K562 (cell line): ENCODE data around the gene CACNG7. TPM values are rescaled to one million over a fixed set of nuclear protein-coding genes. Genes with fewer than 3 reads are reported as not detected.

Experiments
- E2F6 ChIP-seq, 2 experiments: IDR thresholded peaks; 2 replicates each; pipeline ENCODE4 v1.6.1; 2011; ENCODE audit warnings: borderline replicate concordance in 1 of 2, control low read depth in 1 of 2, low read depth in 1 of 2, low read length in 1 of 2, mild to moderate bottlenecking in 1 of 2, mixed read lengths in 1 of 2, moderate library complexity in 1 of 2; ENCODE audit not compliant: insufficient read depth in 1 of 2, insufficient read length in 1 of 2, poor library complexity in 1 of 2, severe bottlenecking in 1 of 2; ENCODE audit errors: extremely low read depth in 1 of 2
- ETS1 ChIP-seq: conservative IDR thresholded peaks from 2 replicates; pipeline ENCODE4 v1.6.1; 2011; ENCODE audit warnings: low read depth, mild to moderate bottlenecking, low read length; ENCODE audit not compliant: control insufficient read depth
- HDAC6 ChIP-seq: IDR thresholded peaks from 2 replicates; pipeline ENCODE4 v1.6.1; 2012; ENCODE audit warnings: low read depth, mild to moderate bottlenecking, control low read depth, inconsistent platforms, low read length, moderate library complexity
- MBD2 ChIP-seq: sonication (generic); IDR thresholded peaks from 2 replicates; pipeline ENCODE4 v1.6.1; 2016; ENCODE audit warnings: low read depth, borderline replicate concordance
- NCOA1 ChIP-seq: fragments of 450-650 bp; IDR thresholded peaks from 2 replicates; pipeline ENCODE4 v1.6.1; 2016; ENCODE audit warnings: low read depth
- PBX2 ChIP-seq, 2 experiments: IDR thresholded peaks in 1 of 2; conservative IDR thresholded peaks in 1 of 2; 2 replicates each; pipeline ENCODE4 v1.6.1; 2016; ENCODE audit warnings: low read depth in 2 of 2, mild to moderate bottlenecking in 1 of 2, missing compliant biosample characterization in 1 of 2, missing genetic modification characterization in 1 of 2, moderate library complexity in 1 of 2
- PTTG1 ChIP-seq: fragments of 450-650 bp; IDR thresholded peaks from 2 replicates; pipeline ENCODE4 v1.6.1; 2016; ENCODE audit warnings: low read depth, mild to moderate bottlenecking, missing genetic modification characterization, missing compliant biosample characterization
- RCOR1 ChIP-seq, 2 experiments: IDR thresholded peaks; 2 replicates each; pipeline ENCODE4 v1.6.1; 2012; ENCODE audit warnings: low read depth in 2 of 2, low read length in 2 of 2, borderline replicate concordance in 1 of 2, improper control_type of control experiment in 1 of 2
- TEAD1 ChIP-seq, 2 experiments: fragments of 450-650 bp in 1 of 2; sonication (generic) in 1 of 2; formaldehyde crosslinking; IDR thresholded peaks; 2 replicates each; pipeline versions ENCODE4 v1.4.0 to v1.8.0; 2020 to 2022; ENCODE audit warnings: mild to moderate bottlenecking in 2 of 2, missing genetic modification reagents in 1 of 2
- XRCC4 ChIP-seq: IDR thresholded peaks from one replicate; pipeline ENCODE4 v1.6.1; 2011; ENCODE audit not compliant: insufficient read depth, insufficient read length; ENCODE audit errors: extremely low read depth
- YBX1 ChIP-seq: fragments of 450-650 bp; IDR thresholded peaks from 2 replicates; pipeline ENCODE4 v1.7.1; 2016; ENCODE audit warnings: mild to moderate bottlenecking
- ZNF280A ChIP-seq: fragments of 450-650 bp; IDR thresholded peaks from 2 replicates; pipeline ENCODE4 v1.6.1; 2018; ENCODE audit warnings: mild to moderate bottlenecking, low read depth; ENCODE audit not compliant: partially characterized antibody
- ZNF395 ChIP-seq: fragments of 200-800 bp; sonication (Bioruptor generic); IDR thresholded peaks from 2 replicates; pipeline ENCODE4 v1.6.1; 2017; ENCODE audit warnings: missing genetic modification characterization, missing compliant biosample characterization
- ZNF444 ChIP-seq: fragments of 250-450 bp; sonication (Bioruptor Pico); IDR thresholded peaks from 2 replicates; pipeline ENCODE4 v1.4.0; 2020; ENCODE audit warnings: mild to moderate bottlenecking, moderate library complexity
- ZNF445 ChIP-seq: fragments of 250-450 bp; sonication (Bioruptor Pico); IDR thresholded peaks from 2 replicates; pipeline ENCODE4 v1.4.0; 2020; ENCODE audit warnings: low read depth, mild to moderate bottlenecking, moderate library complexity
- polyA plus RNA-seq, 8 experiments: library from polyadenylated mRNA; depleted of rRNA in 4 of 8; stranded (reverse) in 5 of 8; unstranded in 3 of 8; fragments of >200 nt; fragmentation: Nextera tagmentation in 2 of 8; fragmentation: Illumina TruSeq in 1 of 8; extraction: Ambion mirVana in 2 of 8; extraction: Trizol in 1 of 8; gene quantifications; 2 replicates each; pipeline versions ENCODE4 v1.2.1 to v1.2.3, GENCODE V29; 2011 to 2014; ENCODE audit warnings: inconsistent platforms in 1 of 8, missing spikeins in 1 of 8
- total RNA-seq, 7 experiments: library from RNA; depleted of rRNA in 6 of 7; stranded (reverse); fragments of >200 nt in 6 of 7; fragmentation: Illumina TruSeq in 2 of 7; extraction: Trizol in 2 of 7; gene quantifications; 2 replicates each; pipeline versions ENCODE4 v1.2.1 to v1.2.3, GENCODE V29; 2011 to 2021; ENCODE audit warnings: low replicate concordance in 1 of 7

The CACNG7 gene
- total and polyA plus RNA-seq, 9 of the 15 experiments (the other 6 are each of a cell fraction or from before 2014, with no cell fraction given), result not detected

- TF ChIP-seq PBX2 (CRISPR knock-in tag; IDR thresholded peaks at IDR 0.05; ENCODE audit: low read depth) (no peak), PBX2 (tag; conservative IDR thresholded peaks at IDR 0.05; ENCODE audit: low read depth) (no peak), ZNF445 (CRISPR knock-in tag) (no peak), PTTG1 (no peak), E2F6 (IDR thresholded peaks at IDR 0.05; ENCODE audit: borderline replicate concordance in 1 of 2, extremely low read depth in 1 of 2, insufficient read depth in 1 of 2, insufficient read length in 1 of 2, low read depth in 1 of 2, low read length in 1 of 2, poor library complexity in 1 of 2, severe bottlenecking in 1 of 2) (no peak), ZNF280A (no peak), HDAC6 (no peak), MBD2 (peak; percentile 63; the same call in 1 of the 2 replicates), TEAD1 (CRISPR knock-in tag; IDR thresholded peaks at IDR 0.05) (no peak), XRCC4 (no peak), ZNF444 (no peak), RCOR1 (IDR thresholded peaks at IDR 0.05; ENCODE audit: borderline replicate concordance in 1 of 2, low read depth in 2 of 2, low read length in 2 of 2) (no peak), NCOA1 (no peak), YBX1 (no peak), ZNF395 (CRISPR knock-in tag) (0 out of 2 replicates have a peak, but pooled peaks have one; percentile 28), ETS1 (peak; percentile 92)
These were observed 68.4 kb downstream of the CACNG7 start (continued) for GRCh38 chr19:53977429-53977990.
